ENCODE measurements around the gene ASIC2. TPM values are rescaled to one million over a fixed set of nuclear protein-coding genes. Genes with fewer than 3 reads are reported as not detected.

The ASIC2 gene
- total RNA-seq, 3 donors from 2014 or later = 0.84 to 4.6 (median 0.98) TPM

DNA sequence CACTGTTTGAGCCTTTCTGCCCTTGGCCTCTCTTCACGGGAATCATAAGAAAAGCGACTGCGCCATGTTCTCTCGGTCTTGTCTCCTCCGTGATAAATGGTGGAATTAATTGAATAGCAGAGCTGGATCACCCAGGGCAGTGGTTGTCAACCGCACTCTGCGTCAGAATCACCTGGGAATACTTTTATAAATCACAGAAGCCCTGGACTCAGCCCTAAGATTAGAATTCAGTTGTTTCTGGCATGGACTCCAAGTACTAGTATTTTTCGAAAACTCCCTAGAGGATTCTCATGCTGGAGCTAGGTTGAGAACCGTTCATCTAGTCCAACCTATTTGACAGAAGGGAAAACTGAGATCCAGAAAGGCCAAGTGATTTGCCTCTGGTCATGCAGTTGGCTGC is 237.3 kb downstream of the ASIC2 start:
- H3K9me3 ChIP-seq = no peaks in the 10 kb centered on the region

DNA sequence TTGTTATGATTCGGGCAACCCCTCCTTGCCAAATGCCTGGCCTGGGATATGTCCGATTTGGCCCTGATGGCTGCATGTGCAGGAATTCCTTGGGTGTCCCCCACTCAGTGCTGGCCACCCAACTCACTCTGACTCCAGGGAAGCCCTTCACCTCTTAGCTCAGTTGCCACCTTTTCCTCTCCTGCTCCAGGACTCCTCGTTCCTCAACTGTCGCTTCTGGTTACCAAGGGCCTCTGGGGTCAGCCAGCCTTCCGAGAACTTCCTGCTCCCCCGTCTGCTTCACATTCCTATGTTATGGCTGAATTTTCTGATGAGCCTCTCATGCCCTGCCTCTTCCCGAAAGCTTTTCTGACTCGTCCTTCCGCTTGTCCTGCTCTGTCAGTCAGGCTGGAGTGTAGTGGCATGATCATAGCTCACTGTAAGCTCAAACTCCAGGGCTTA is 237.9 kb downstream of the ASIC2 start:
- DNase-seq (no peak), ATAC-seq (no peak)
- Histone ChIP-seq H3K4me1 (ENCODE audit: low read depth) (no peaks in the 10 kb centered on the region), H3K9me3 (no peaks in the 10 kb centered on the region), H3K36me3 (ENCODE audit: low read depth) (no peaks in the 10 kb centered on the region), H3K4me3 (no peak overlapping the region)
- TF ChIP-seq, protein P1, sequence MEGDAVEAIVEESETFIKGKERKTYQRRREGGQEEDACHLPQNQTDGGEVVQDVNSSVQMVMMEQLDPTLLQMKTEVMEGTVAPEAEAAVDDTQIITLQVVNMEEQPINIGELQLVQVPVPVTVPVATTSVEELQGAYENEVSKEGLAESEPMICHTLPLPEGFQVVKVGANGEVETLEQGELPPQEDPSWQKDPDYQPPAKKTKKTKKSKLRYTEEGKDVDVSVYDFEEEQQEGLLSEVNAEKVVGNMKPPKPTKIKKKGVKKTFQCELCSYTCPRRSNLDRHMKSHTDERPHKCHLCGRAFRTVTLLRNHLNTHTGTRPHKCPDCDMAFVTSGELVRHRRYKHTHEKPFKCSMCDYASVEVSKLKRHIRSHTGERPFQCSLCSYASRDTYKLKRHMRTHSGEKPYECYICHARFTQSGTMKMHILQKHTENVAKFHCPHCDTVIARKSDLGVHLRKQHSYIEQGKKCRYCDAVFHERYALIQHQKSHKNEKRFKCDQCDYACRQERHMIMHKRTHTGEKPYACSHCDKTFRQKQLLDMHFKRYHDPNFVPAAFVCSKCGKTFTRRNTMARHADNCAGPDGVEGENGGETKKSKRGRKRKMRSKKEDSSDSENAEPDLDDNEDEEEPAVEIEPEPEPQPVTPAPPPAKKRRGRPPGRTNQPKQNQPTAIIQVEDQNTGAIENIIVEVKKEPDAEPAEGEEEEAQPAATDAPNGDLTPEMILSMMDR (IDR thresholded peaks at IDR 0.05) = no peak
- intact Hi-C loops (cut with DNase I, micrococcal nuclease) = no loop called here

More for the DNA sequence above, 237.3 kb downstream of the ASIC2 start:
- intact Hi-C loops (cut with DNase I, micrococcal nuclease) = no loop called here
- no peak for DNase-seq
- H3K4me1 ChIP-seq (ENCODE audit: low read depth) = no peaks in the 10 kb centered on the region
- ATAC-seq = no peak
- TF ChIP-seq, protein P1 (IDR thresholded peaks at IDR 0.05) = no peak
- no peaks in the 10 kb centered on the region for H3K36me3 ChIP-seq (ENCODE audit: low read depth)
- H3K4me3 ChIP-seq = no peak overlapping the region

DNA sequence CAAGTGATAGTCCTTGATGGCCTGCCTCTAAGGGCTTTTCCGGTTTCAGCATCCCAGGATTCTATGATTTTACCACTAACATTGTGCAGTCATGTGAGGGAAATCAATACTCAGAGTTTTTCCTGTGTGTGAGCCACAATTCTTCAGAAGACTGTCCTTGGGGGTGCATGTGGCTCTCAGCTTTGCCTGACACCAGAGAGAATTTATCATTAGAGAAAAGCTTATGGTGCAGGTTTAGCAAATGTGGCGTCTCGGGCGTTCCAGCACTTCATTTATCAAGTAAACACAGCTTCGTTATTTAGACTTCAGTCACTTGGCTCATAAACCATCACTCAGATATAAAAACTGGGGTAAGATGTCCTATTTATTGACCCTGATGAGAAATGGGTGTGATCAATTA is 238.7 kb downstream of the ASIC2 start:
- H3K4me3 ChIP-seq = no peak overlapping the region
- ATAC-seq (no peak), DNase-seq (no peak)
- H3K4me1 ChIP-seq (ENCODE audit: low read depth) = no peaks in the 10 kb centered on the region
- H3K36me3 ChIP-seq (ENCODE audit: low read depth) = no peaks in the 10 kb centered on the region
- intact Hi-C loops (cut with DNase I, micrococcal nuclease) = no loop called here
- no peaks in the 10 kb centered on the region for H3K9me3 ChIP-seq
- TF ChIP-seq, protein P1 (IDR thresholded peaks at IDR 0.05) = no peak

DNA sequence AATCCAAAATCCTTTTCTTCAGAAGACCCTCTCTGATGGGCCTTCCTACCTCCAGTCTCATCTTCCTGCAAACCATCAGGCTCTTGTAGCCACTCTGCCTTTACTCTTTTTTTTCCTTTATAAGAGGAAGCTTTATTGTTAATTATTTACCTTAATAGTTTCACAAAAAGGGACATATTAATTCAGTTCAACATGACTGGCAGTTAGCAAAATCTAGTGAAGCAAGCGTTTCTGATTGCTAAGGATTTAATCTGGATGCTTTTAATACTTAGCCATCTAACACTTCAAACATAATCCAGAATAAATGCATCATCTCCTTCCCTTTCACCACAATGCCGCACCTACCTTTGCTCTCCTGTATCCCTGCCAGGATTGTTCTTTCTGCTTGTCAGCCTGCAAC is 239.4 kb downstream of the ASIC2 start:
- intact Hi-C loops (cut with DNase I, micrococcal nuclease) = no loop called here
- ATAC-seq = no peak
- no peaks in the 10 kb centered on the region for H3K36me3 ChIP-seq (ENCODE audit: low read depth)
- no peak for DNase-seq
- H3K4me1 ChIP-seq (ENCODE audit: low read depth) = no peaks in the 10 kb centered on the region
- H3K9me3 ChIP-seq = no peaks in the 10 kb centered on the region
- TF ChIP-seq, protein P1 (IDR thresholded peaks at IDR 0.05) = no peak
- no peak overlapping the region for H3K4me3 ChIP-seq

DNA sequence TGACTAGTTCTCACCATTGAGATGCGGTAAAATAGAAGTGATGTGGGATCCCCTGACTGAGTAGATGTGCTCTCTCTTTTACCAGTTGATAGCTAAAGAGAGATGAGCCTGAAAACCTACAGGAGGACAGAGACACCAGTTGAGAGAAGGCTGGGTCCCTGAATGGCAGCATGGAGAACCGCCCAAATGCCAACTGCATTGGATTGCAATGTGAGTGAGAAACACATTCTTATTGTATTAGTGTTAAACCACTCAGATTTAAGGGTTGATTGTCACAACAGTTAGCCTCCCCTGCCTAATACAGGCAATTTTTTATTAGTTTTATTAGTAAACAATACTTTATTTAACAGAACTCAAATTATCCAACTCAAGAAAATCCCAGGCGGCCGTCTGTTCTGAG is 240.2 kb downstream of the ASIC2 start:
- Histone ChIP-seq H3K4me3 (no peak overlapping the region), H3K4me1 (ENCODE audit: low read depth) (no peaks in the 10 kb centered on the region), H3K9me3 (no peaks in the 10 kb centered on the region), H3K36me3 (ENCODE audit: low read depth) (no peaks in the 10 kb centered on the region)
- DNase-seq (no peak), ATAC-seq (no peak)
- intact Hi-C loops (cut with DNase I, micrococcal nuclease) = no loop called here
- TF ChIP-seq, protein P1 (IDR thresholded peaks at IDR 0.05) = no peak

DNA sequence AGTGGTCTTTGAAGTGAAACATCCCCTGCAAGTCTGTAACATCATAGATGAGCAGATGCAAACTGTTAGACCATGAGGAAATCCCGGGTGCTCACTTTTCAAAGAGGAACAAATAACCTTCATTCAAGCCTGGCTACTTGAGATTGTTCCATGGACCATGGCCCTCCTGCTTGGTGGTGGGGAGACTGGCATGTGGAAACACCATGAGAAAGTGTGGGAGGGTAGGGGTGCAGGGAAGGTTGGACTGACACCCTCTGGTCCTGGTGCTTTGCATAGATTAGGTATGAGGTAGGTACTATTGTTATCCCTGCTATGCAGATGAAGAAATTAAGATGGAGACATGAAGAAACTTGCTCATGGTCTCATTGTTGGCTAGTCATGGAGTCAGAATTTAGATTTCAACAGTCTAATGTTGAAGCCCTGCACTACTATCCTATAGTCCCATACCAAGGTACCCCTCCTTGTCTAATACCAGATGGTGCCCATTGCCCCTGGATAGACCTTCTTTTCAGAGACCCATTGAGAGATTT is 242.4 kb downstream of the ASIC2 start:
- ATAC-seq (no peak), DNase-seq (no peak)
- Histone ChIP-seq H3K36me3 (ENCODE audit: low read depth) (no peaks in the 10 kb centered on the region), H3K4me3 (no peak overlapping the region), H3K4me1 (ENCODE audit: low read depth) (no peaks in the 10 kb centered on the region), H3K9me3 (no peaks in the 10 kb centered on the region)
- intact Hi-C loops (cut with DNase I, micrococcal nuclease) = no loop called here
- TF ChIP-seq, protein P1 (IDR thresholded peaks at IDR 0.05) = no peak

Data from mucosa of descending colon (tissue), 3 donors.